Breast epithelium (tissue), 3 donors: Measurements from ENCODE around the gene SNX9.

Source experiments
- POLR2AphosphoS5 ChIP-seq, 3 donors: sonication (generic); formaldehyde crosslinking; IDR thresholded peaks; one replicate each; pipeline ENCODE4 v1.6.1; 2017; ENCODE audit warnings: antibody characterized with exemption in 3 of 3
- TF ChIP-seq, protein P1 (sequence below), 3 donors: fragments of 450-650 bp; IDR thresholded peaks; one replicate each; pipeline ENCODE4 v1.5.1; 2016 to 2017; ENCODE audit warnings: antibody characterized with exemption in 3 of 3, mild to moderate bottlenecking in 3 of 3, moderate library complexity in 3 of 3

DNA sequence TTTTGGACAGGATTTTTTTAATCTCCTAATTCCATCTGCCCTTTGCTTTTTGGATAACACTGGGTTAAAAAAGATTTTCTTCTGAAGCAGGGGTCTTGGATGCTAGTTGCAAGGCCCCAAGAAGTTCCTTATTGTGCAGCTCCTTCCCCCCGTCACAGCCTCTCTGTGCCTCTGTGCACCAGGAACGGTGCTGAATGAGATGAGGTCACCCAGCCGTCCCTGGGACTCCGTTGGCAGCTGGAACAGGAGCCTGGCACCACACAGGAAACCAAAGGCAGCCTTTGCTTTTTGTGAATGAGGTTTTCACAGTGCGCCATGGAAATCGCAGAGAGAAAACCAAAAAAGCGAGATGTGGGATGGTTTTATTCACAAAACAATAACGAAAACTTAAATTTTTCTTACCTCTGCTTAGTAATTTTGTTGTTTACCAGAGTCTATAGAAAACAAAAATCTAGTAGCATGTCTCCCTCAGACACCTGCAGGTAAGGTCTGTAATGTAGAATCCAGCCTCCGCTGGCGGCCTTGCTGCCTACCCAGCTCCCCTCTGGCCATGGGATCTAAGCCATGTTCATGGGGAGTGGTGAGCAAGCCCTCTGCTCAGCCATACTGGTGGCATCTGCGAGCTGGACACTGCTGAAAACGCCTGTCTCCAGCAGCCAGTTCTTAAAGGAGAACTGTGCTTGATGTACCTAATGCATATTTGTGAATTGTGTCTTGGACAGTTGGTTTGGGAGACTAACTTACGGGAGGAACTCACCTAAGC lies 118.2 kb downstream of the SNX9 start:
- no peak for TF ChIP-seq POLR2AphosphoS5 (IDR thresholded peaks at IDR 0.05)
- TF ChIP-seq, protein P1, sequence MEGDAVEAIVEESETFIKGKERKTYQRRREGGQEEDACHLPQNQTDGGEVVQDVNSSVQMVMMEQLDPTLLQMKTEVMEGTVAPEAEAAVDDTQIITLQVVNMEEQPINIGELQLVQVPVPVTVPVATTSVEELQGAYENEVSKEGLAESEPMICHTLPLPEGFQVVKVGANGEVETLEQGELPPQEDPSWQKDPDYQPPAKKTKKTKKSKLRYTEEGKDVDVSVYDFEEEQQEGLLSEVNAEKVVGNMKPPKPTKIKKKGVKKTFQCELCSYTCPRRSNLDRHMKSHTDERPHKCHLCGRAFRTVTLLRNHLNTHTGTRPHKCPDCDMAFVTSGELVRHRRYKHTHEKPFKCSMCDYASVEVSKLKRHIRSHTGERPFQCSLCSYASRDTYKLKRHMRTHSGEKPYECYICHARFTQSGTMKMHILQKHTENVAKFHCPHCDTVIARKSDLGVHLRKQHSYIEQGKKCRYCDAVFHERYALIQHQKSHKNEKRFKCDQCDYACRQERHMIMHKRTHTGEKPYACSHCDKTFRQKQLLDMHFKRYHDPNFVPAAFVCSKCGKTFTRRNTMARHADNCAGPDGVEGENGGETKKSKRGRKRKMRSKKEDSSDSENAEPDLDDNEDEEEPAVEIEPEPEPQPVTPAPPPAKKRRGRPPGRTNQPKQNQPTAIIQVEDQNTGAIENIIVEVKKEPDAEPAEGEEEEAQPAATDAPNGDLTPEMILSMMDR (IDR thresholded peaks at IDR 0.05) = no peak
